ENCODE results near the gene IARS2. TPM values are rescaled to one million over a fixed set of nuclear protein-coding genes. Genes with fewer than 3 reads are reported as not detected.
"Not testable (repeated sequence)": the region's sequence is repeated elsewhere in the genome, so short reads cannot be mapped to it uniquely, and the experiment has no call there.

IARS2 gene
- total RNA-seq, 3 donors from 2014 or later, result 65.7 to 86.5 (median 73.6) TPM

- DNase-seq, result no peak
- TF ChIP-seq CTCF (IDR thresholded peaks at IDR 0.05), result no peak
- no peak overlapping the region for H3K4me3 ChIP-seq
- intact Hi-C loops (cut with DNase I, micrococcal nuclease), result no loop called here
- no peaks in the 10 kb centered on the region for H3K36me3 ChIP-seq (ENCODE audit: low read depth)
- no peak for ATAC-seq
- H3K4me1 ChIP-seq (ENCODE audit: low read depth), result no peaks in the 10 kb centered on the region
- H3K9me3 ChIP-seq, result no peaks in the 10 kb centered on the region
Observed at GRCh38 chr1:220077887-220078286, 16.0 kb upstream of the IARS2 start.

- intact Hi-C loops (cut with DNase I, micrococcal nuclease), result no loop called here
- Histone ChIP-seq H3K36me3 (ENCODE audit: low read depth) (no peaks in the 10 kb centered on the region), H3K9me3 (no peaks in the 10 kb centered on the region), H3K4me1 (ENCODE audit: low read depth) (peaks cover 4% of the 10 kb centered on the region), H3K4me3 (no peak overlapping the region)
- DNase-seq (no peak), ATAC-seq (peak; percentile 94)
- TF ChIP-seq CTCF (IDR thresholded peaks at IDR 0.05), result no peak
Observed at GRCh38 chr1:220084460-220084859, 9.5 kb upstream of the IARS2 start.

- intact Hi-C loops (cut with DNase I, micrococcal nuclease); H3K36me3 ChIP-seq (ENCODE audit: low read depth); ATAC-seq; H3K4me3 ChIP-seq; H3K4me1 ChIP-seq (ENCODE audit: low read depth); DNase-seq; H3K9me3 ChIP-seq: not testable (repeated sequence)
Observed at GRCh38 chr1:220086261-220086686, 7.7 kb upstream of the IARS2 start.

- intact Hi-C loops (cut with DNase I, micrococcal nuclease), result no loop called here
- Histone ChIP-seq H3K4me3 (peak within 1 kb of the TSS; percentile 17), H3K4me1 (ENCODE audit: low read depth) (peaks cover 5% of the 10 kb centered on the region), H3K9me3 (no peaks in the 10 kb centered on the region), H3K36me3 (ENCODE audit: low read depth) (no peaks in the 10 kb centered on the region)
- peak; percentile 86 for ATAC-seq
- peak; percentile 95 to 100 (median 96) for DNase-seq
- no peak for TF ChIP-seq CTCF (IDR thresholded peaks at IDR 0.05)
Observed at GRCh38 chr1:220089650-220090556, 4.0 kb upstream of the IARS2 start, which contains the start of gene BPNT1. TSS of gene BPNT1 (minus strand) at chr1:220089788. CDS start at chr1:220079846, 9,942 bp downstream.

GRCh38 chr1:220092694-220093093 lies 1.2 kb upstream of the IARS2 start:
- no peaks in the 10 kb centered on the region for H3K9me3 ChIP-seq
- no peaks in the 10 kb centered on the region for H3K36me3 ChIP-seq (ENCODE audit: low read depth)
- ATAC-seq (no peak), DNase-seq (no peak)
- peaks cover 9% of the 10 kb centered on the region for H3K4me1 ChIP-seq (ENCODE audit: low read depth)
- no peak overlapping the region for H3K4me3 ChIP-seq
- intact Hi-C loops (cut with DNase I, micrococcal nuclease), result no loop called here
- no peak for TF ChIP-seq CTCF (IDR thresholded peaks at IDR 0.05)

GRCh38 chr1:220093361-220094015 lies 444 bp upstream of the IARS2 start:
- peak overlapping the region; percentile 83 for H3K4me3 ChIP-seq
- no peaks in the 10 kb centered on the region for H3K36me3 ChIP-seq (ENCODE audit: low read depth)
- H3K4me1 ChIP-seq (ENCODE audit: low read depth), result peaks cover 9% of the 10 kb centered on the region
- DNase-seq (peak in 1 of 3 donors; percentile 94), ATAC-seq (no peak)
- TF ChIP-seq CTCF (IDR thresholded peaks at IDR 0.05), result no peak
- no peaks in the 10 kb centered on the region for H3K9me3 ChIP-seq
- intact Hi-C loops (cut with DNase I, micrococcal nuclease), result loop anchor here in 1 of 2 donors (2.0 kb wide), 1 partner anchor 47 kb away; the partner anchor contains the start of gene EPRS1
